Lower leg skin (tissue), 3 donors: Measurements from ENCODE around the gene SLC7A9.
"Not testable (repeated sequence)": the region's sequence is repeated elsewhere in the genome, so short reads cannot be mapped to it uniquely, and the experiment has no call there.

Experiments
- CTCF ChIP-seq, 3 donors: fragments of 450-650 bp; IDR thresholded peaks; one replicate each; pipeline ENCODE4 v1.5.1; 2016; ENCODE audit warnings: antibody characterized with exemption in 3 of 3, mild to moderate bottlenecking in 3 of 3, moderate library complexity in 2 of 3
- POLR2A ChIP-seq, 2 donors: fragments of 450-650 bp; IDR thresholded peaks; one replicate each; pipeline ENCODE4 v1.6.1; 2016 to 2017; ENCODE audit warnings: antibody characterized with exemption in 2 of 2, mild to moderate bottlenecking in 1 of 2, moderate library complexity in 1 of 2

- not testable (repeated sequence) for TF ChIP-seq CTCF, POLR2A (IDR thresholded peaks at IDR 0.05)
Measured at GRCh38 chr19:32885255-32885654, 15.7 kb upstream of the SLC7A9 start.
